ENCODE measurements around the gene MIA. TPM values are rescaled to one million over a fixed set of nuclear protein-coding genes. Genes with fewer than 3 reads are reported as not detected.
A peak's percentile ranks its signal among the peaks of the same experiment; 100 is the strongest.
"Not testable (repeated sequence)": the region's sequence is repeated elsewhere in the genome, so short reads cannot be mapped to it uniquely, and the experiment has no call there.

MIA gene
- polyA plus RNA-seq, 1 donor from 2014 or later, result not detected

- peak overlapping the region in 1 of 3 donors; percentile 61 for H3K27ac Mint-ChIP-seq
- peaks cover 23 to 34% (median 25%) of the 10 kb centered on the region in 3 donors for H3K4me1 Mint-ChIP-seq
- H3K4me3 Mint-ChIP-seq, result peak overlapping the region in 1 of 4 donors; percentile 72
- H3K36me3 Mint-ChIP-seq, result peaks cover 9% of the 10 kb centered on the region
- no peaks in the 10 kb centered on the region for H3K27me3 Mint-ChIP-seq
- no peaks in the 10 kb centered on the region for H3K9me3 Mint-ChIP-seq
These were observed 5.8 kb downstream of the MIA start for GRCh38 chr19:40781140-40781539.

- H3K9me3 Mint-ChIP-seq, result no peaks in the 10 kb centered on the region
- H3K4me3 Mint-ChIP-seq, result peak overlapping the region in 1 of 4 donors; percentile 33
- H3K27me3 Mint-ChIP-seq, result no peaks in the 10 kb centered on the region
- H3K27ac Mint-ChIP-seq, result no peak overlapping the region
- peaks cover 8% of the 10 kb centered on the region for H3K36me3 Mint-ChIP-seq
- H3K4me1 Mint-ChIP-seq, result peaks cover 9 to 23% (median 16%) of the 10 kb centered on the region in 3 donors
These were observed 8.4 kb downstream of the MIA start for GRCh38 chr19:40783711-40784110.

- H3K27me3 Mint-ChIP-seq, H3K9me3 Mint-ChIP-seq, H3K27ac Mint-ChIP-seq, H3K4me3 Mint-ChIP-seq, H3K36me3 Mint-ChIP-seq: not testable (repeated sequence)
- peaks cover 7 to 20% (median 14%) of the 10 kb centered on the region in 3 donors for H3K4me1 Mint-ChIP-seq
These were observed 8.8 kb downstream of the MIA start for GRCh38 chr19:40784146-40784545.

GRCh38 chr19:40785526-40785925 lies 10.2 kb downstream of the MIA start:
- Mint-ChIP-seq H3K36me3 (peaks cover 6% of the 10 kb centered on the region), H3K4me3 (peak overlapping the region in 1 of 4 donors; percentile 54), H3K27ac (peak overlapping the region in 1 of 3 donors; percentile 18), H3K27me3 (no peaks in the 10 kb centered on the region), H3K9me3 (no peaks in the 10 kb centered on the region), H3K4me1 (peaks cover 3 to 12% (median 11%) of the 10 kb centered on the region in 3 donors)

- no peaks in the 10 kb centered on the region for H3K9me3 Mint-ChIP-seq
- H3K27me3 Mint-ChIP-seq, result no peaks in the 10 kb centered on the region
- peaks cover 0 to 9% (median 8%) of the 10 kb centered on the region in 3 donors for H3K4me1 Mint-ChIP-seq
- peaks cover 5% of the 10 kb centered on the region for H3K36me3 Mint-ChIP-seq
- H3K27ac Mint-ChIP-seq, result peak overlapping the region in 1 of 3 donors; percentile 59
- H3K4me3 Mint-ChIP-seq, result peak overlapping the region in 1 of 4 donors; percentile 54
These were observed 11.0 kb downstream of the MIA start for GRCh38 chr19:40786060-40787037.

GRCh38 chr19:40791349-40791748 lies 16.0 kb downstream of the MIA start:
- Mint-ChIP-seq H3K27ac (peak overlapping the region in 2 of 3 donors; percentile 54 to 70), H3K36me3 (peaks cover 3% of the 10 kb centered on the region), H3K4me1 (peaks cover 6 to 13% (median 11%) of the 10 kb centered on the region in 3 donors), H3K4me3 (peak overlapping the region in 1 of 4 donors; percentile 17), H3K9me3 (no peaks in the 10 kb centered on the region), H3K27me3 (no peaks in the 10 kb centered on the region)

GRCh38 chr19:40791996-40792395 lies 16.7 kb downstream of the MIA start:
- Mint-ChIP-seq H3K9me3 (no peaks in the 10 kb centered on the region), H3K4me1 (peaks cover 6 to 14% (median 13%) of the 10 kb centered on the region in 3 donors), H3K4me3 (peak overlapping the region in 2 of 4 donors; percentile 4 to 5), H3K27ac (peak overlapping the region in 2 of 3 donors; percentile 14 to 36), H3K36me3 (peaks cover 3% of the 10 kb centered on the region), H3K27me3 (no peaks in the 10 kb centered on the region)

GRCh38 chr19:40797166-40797962 lies 22.0 kb downstream of the MIA start:
- Mint-ChIP-seq H3K4me1 (peaks cover 10 to 32% (median 20%) of the 10 kb centered on the region in 3 donors), H3K36me3 (peaks cover 10% of the 10 kb centered on the region), H3K4me3 (peak overlapping the region; percentile 89 to 99 (median 96)), H3K27me3 (no peaks in the 10 kb centered on the region), H3K27ac (peak overlapping the region; percentile 97 to 100 (median 99)), H3K9me3 (no peaks in the 10 kb centered on the region)

GRCh38 chr19:40797963-40798682 lies 22.8 kb downstream of the MIA start:
- H3K27me3 Mint-ChIP-seq, result no peaks in the 10 kb centered on the region
- peaks cover 15 to 39% (median 26%) of the 10 kb centered on the region in 3 donors for H3K4me1 Mint-ChIP-seq
- peaks cover 9% of the 10 kb centered on the region for H3K36me3 Mint-ChIP-seq
- H3K4me3 Mint-ChIP-seq, result peak overlapping the region; percentile 93 to 100 (median 98)
- H3K9me3 Mint-ChIP-seq, result no peaks in the 10 kb centered on the region
- H3K27ac Mint-ChIP-seq, result peak overlapping the region; percentile 97 to 100 (median 99)

GRCh38 chr19:40798683-40799557 lies 23.6 kb downstream of the MIA start, which contains the start of gene EGLN2:
Gene EGLN2 (plus strand): TSS chr19:40799191. CDS start chr19:40800573, 1,382 bp downstream.
- Mint-ChIP-seq H3K27ac (peak within 1 kb of the TSS; percentile 97 to 100 (median 99)), H3K4me1 (peaks cover 19 to 47% (median 33%) of the 10 kb centered on the region in 3 donors), H3K27me3 (no peaks in the 10 kb centered on the region), H3K36me3 (peaks cover 8% of the 10 kb centered on the region), H3K9me3 (no peaks in the 10 kb centered on the region), H3K4me3 (peak within 1 kb of the TSS; percentile 93 to 100 (median 98))

- Mint-ChIP-seq H3K27me3 (no peaks in the 10 kb centered on the region), H3K27ac (peak overlapping the region; percentile 83 to 95 (median 86)), H3K9me3 (no peaks in the 10 kb centered on the region), H3K4me3 (peak overlapping the region; percentile 88 to 97 (median 94)), H3K4me1 (peaks cover 24 to 55% (median 41%) of the 10 kb centered on the region in 3 donors), H3K36me3 (peaks cover 11% of the 10 kb centered on the region)
These were observed 24.4 kb downstream of the MIA start for GRCh38 chr19:40799558-40800338.

- Mint-ChIP-seq H3K27ac (peak overlapping the region; percentile 83 to 95 (median 86)), H3K4me1 (peaks cover 28 to 61% (median 44%) of the 10 kb centered on the region in 3 donors), H3K36me3 (peaks cover 11% of the 10 kb centered on the region)
These were observed 25.1 kb downstream of the MIA start for GRCh38 chr19:40800339-40800996.

More at GRCh38 chr19:40800339-40800996, 25.1 kb downstream of the MIA start:
- Mint-ChIP-seq H3K4me3 (peak overlapping the region; percentile 88 to 97 (median 94)), H3K27me3 (no peaks in the 10 kb centered on the region), H3K9me3 (no peaks in the 10 kb centered on the region)
